HEK293 (cell line): ENCODE results near the gene NUDT3.

Source experiments
- CTCF ChIA-PET: fragments of 350-600 bp; formaldehyde crosslinking; extraction: SDS; loops from one replicate; lab custom pipeline; 2021; ENCODE audit warnings: antibody characterized with exemption; lab: Yijun Ruan, JAX
- POLR2A ChIA-PET: fragments of 300-600 bp; formaldehyde crosslinking; extraction: SDS; loops from one replicate; lab custom pipeline; 2020; ENCODE audit warnings: antibody characterized with exemption, inconsistent platforms; lab: Yijun Ruan, JAX
- H3K27ac ChIP-seq: fragments of 200-500 bp; sonication (Bioruptor generic); 2 replicates; pipeline ENCODE4 v1.5.1; 2014; ENCODE audit warnings: low read depth, low read length, control low read depth, inconsistent platforms; ENCODE audit errors: extremely low read depth
- H3K36me3 ChIP-seq, 2 experiments: fragments of 200-500 bp in 1 of 2; sonication (Bioruptor generic) in 1 of 2; 1 replicate in 1 of 2; 2 replicates in 1 of 2; pipeline ENCODE4 v1.5.1; 2014 to 2017; ENCODE audit warnings: inconsistent platforms in 2 of 2, low read length in 2 of 2; ENCODE audit not compliant: control insufficient read depth in 2 of 2, insufficient read depth in 1 of 2
- H3K4me1 ChIP-seq: fragments of 200-500 bp; sonication (Bioruptor generic); 2 replicates; pipeline ENCODE4 v1.5.1; 2014; ENCODE audit warnings: mild to moderate bottlenecking, low read length, inconsistent platforms; ENCODE audit not compliant: control insufficient read depth, insufficient read depth
- H3K4me3 ChIP-seq: 2 replicates; pipeline ENCODE4 v1.5.1; 2011; ENCODE audit warnings: low read depth, mild to moderate bottlenecking, control low read depth, low read length, moderate library complexity
- H3K9me3 ChIP-seq: fragments of 200-500 bp; sonication (Bioruptor generic); 2 replicates; pipeline ENCODE4 v1.5.1; 2014; ENCODE audit warnings: low read depth, low read length, inconsistent platforms; ENCODE audit not compliant: control insufficient read depth, insufficient read depth
- BCL11A ChIP-seq: fragments of 450-650 bp; formaldehyde crosslinking; IDR thresholded peaks from 2 replicates; pipeline ENCODE4 v1.5.1; 2016; ENCODE audit warnings: low read depth, missing biosample characterization, missing genetic modification characterization
- FEZF1 ChIP-seq: fragments of 450-650 bp; formaldehyde crosslinking; IDR thresholded peaks from 2 replicates; pipeline ENCODE4 v1.5.1; 2016; ENCODE audit warnings: missing biosample characterization, missing genetic modification characterization
- ZEB2 ChIP-seq: fragments of 450-650 bp; formaldehyde crosslinking; IDR thresholded peaks from 2 replicates; pipeline ENCODE4 v1.5.1; 2016; ENCODE audit warnings: missing biosample characterization, missing genetic modification characterization
- ZNF121 ChIP-seq: fragments of 450-650 bp; formaldehyde crosslinking; IDR thresholded peaks from 2 replicates; pipeline ENCODE4 v1.5.1; 2016; ENCODE audit warnings: missing biosample characterization, missing genetic modification characterization
- ZNF221 ChIP-seq: fragments of 450-650 bp; formaldehyde crosslinking; IDR thresholded peaks from 2 replicates; pipeline ENCODE4 v1.5.1; 2017; ENCODE audit warnings: missing biosample characterization, missing genetic modification characterization, borderline replicate concordance
- ZNF449 ChIP-seq: fragments of 450-650 bp; formaldehyde crosslinking; IDR thresholded peaks from 2 replicates; pipeline ENCODE4 v1.5.1; 2017; ENCODE audit warnings: missing biosample characterization, mild to moderate bottlenecking, missing genetic modification characterization, moderate library complexity
- ZNF580 ChIP-seq: fragments of 450-650 bp; formaldehyde crosslinking; IDR thresholded peaks from 2 replicates; pipeline ENCODE4 v1.5.1; 2016; ENCODE audit warnings: missing biosample characterization, missing genetic modification characterization
- ZNF692 ChIP-seq: fragments of 450-650 bp; formaldehyde crosslinking; IDR thresholded peaks from 2 replicates; pipeline ENCODE4 v1.5.1; 2016; ENCODE audit warnings: missing biosample characterization, missing genetic modification characterization
- ZNF792 ChIP-seq: fragments of 450-650 bp; formaldehyde crosslinking; IDR thresholded peaks from 2 replicates; pipeline ENCODE4 v1.5.1; 2016; ENCODE audit warnings: missing biosample characterization, missing genetic modification characterization
- TF ChIP-seq, protein P1 (sequence below): fragments of 450-650 bp; formaldehyde crosslinking; IDR thresholded peaks from 2 replicates; pipeline ENCODE4 v1.5.1; 2017; ENCODE audit warnings: missing biosample characterization, missing genetic modification characterization
- TF ChIP-seq, protein P2 (sequence below): fragments of 450-650 bp; formaldehyde crosslinking; conservative IDR thresholded peaks from 2 replicates; pipeline ENCODE4 v1.5.1; 2016; ENCODE audit warnings: low read depth, missing biosample characterization, missing genetic modification characterization

NUDT3 gene

DNA sequence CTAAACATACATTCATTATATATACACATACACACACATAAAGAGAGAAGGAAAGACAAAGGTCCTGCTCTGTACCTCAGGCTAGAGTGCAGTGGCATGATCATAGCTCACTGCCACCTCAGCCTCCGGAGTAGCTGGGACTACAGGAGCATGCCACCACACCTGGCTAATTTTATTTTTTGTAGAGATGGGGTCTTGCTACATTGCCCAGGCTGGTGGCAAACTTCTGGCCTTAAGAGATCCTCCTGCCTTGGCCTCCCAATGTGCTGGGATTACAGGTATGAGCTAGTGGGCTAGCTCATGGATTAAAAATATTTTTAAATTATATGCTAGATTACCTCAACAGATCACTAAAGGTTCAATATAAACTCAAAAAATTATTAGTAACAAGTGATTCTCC is 30.3 kb downstream of the NUDT3 start:
- H3K4me3 ChIP-seq = no peak overlapping the region
- POLR2A ChIA-PET = no interaction called here
- H3K27ac ChIP-seq = no peak overlapping the region
- H3K4me1 ChIP-seq = peaks cover 37% of the 10 kb centered on the region
- H3K9me3 ChIP-seq = no peaks in the 10 kb centered on the region
- H3K36me3 ChIP-seq = no peaks in the 10 kb centered on the region; a peak in 1 of 3 replicates
- TF ChIP-seq ZNF580 (tag by site-specific recombination) (no peak), ZNF121 (tag by site-specific recombination) (peak; percentile 97)
- CTCF ChIA-PET = interaction anchor here (0.6 to 1.9 kb wide), 4 partner anchors 25 to 429 kb away, joined by 3 to 12 read pairs (median 4); no protein-coding TSS in a partner anchor

DNA sequence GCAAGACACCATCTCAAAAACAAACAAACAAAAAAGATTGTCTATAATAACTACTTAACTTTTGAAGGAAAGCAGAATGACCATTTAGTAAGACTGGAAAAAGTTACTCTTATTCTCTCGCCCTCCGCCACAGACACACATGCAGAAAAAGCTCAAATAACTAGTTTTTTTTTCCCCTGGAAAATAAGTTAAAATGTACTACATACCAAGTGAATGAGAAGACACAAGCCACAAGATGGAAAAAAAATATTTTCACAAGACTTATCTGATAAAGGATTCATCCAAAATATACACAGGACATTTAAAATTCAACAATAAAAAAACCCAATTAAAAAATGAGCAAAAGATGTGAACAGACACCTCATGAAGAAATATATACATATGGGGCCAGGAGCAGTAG is 31.9 kb downstream of the NUDT3 start:
- Histone ChIP-seq H3K4me1 (peaks cover 37% of the 10 kb centered on the region), H3K9me3 (no peaks in the 10 kb centered on the region), H3K27ac (no peak overlapping the region), H3K36me3 (no peaks in the 10 kb centered on the region), H3K4me3 (no peak overlapping the region)
- ChIA-PET CTCF (interaction anchor here (0.8 to 1.9 kb wide), 3 partner anchors 26 to 95 kb away, joined by 3 to 12 read pairs (median 3); no protein-coding TSS in a partner anchor), POLR2A (interaction anchor here (0.6 kb wide), 1 partner anchor 650 kb away, joined by 3 read pairs; no protein-coding TSS in a partner anchor)
- TF ChIP-seq ZNF692 (tag by site-specific recombination) (no peak), ZEB2 (no peak), ZNF221 (tag by site-specific recombination) (no peak), BCL11A (tag by site-specific recombination) (no peak), FEZF1 (0 out of 2 replicates have a peak, but pooled peaks have one; percentile 54), ZNF449 (tag by site-specific recombination) (no peak), ZNF792 (no peak)
- TF ChIP-seq, protein P1, sequence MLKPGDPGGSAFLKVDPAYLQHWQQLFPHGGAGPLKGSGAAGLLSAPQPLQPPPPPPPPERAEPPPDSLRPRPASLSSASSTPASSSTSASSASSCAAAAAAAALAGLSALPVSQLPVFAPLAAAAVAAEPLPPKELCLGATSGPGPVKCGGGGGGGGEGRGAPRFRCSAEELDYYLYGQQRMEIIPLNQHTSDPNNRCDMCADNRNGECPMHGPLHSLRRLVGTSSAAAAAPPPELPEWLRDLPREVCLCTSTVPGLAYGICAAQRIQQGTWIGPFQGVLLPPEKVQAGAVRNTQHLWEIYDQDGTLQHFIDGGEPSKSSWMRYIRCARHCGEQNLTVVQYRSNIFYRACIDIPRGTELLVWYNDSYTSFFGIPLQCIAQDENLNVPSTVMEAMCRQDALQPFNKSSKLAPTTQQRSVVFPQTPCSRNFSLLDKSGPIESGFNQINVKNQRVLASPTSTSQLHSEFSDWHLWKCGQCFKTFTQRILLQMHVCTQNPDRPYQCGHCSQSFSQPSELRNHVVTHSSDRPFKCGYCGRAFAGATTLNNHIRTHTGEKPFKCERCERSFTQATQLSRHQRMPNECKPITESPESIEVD = peak; percentile 73
- TF ChIP-seq, protein P2, sequence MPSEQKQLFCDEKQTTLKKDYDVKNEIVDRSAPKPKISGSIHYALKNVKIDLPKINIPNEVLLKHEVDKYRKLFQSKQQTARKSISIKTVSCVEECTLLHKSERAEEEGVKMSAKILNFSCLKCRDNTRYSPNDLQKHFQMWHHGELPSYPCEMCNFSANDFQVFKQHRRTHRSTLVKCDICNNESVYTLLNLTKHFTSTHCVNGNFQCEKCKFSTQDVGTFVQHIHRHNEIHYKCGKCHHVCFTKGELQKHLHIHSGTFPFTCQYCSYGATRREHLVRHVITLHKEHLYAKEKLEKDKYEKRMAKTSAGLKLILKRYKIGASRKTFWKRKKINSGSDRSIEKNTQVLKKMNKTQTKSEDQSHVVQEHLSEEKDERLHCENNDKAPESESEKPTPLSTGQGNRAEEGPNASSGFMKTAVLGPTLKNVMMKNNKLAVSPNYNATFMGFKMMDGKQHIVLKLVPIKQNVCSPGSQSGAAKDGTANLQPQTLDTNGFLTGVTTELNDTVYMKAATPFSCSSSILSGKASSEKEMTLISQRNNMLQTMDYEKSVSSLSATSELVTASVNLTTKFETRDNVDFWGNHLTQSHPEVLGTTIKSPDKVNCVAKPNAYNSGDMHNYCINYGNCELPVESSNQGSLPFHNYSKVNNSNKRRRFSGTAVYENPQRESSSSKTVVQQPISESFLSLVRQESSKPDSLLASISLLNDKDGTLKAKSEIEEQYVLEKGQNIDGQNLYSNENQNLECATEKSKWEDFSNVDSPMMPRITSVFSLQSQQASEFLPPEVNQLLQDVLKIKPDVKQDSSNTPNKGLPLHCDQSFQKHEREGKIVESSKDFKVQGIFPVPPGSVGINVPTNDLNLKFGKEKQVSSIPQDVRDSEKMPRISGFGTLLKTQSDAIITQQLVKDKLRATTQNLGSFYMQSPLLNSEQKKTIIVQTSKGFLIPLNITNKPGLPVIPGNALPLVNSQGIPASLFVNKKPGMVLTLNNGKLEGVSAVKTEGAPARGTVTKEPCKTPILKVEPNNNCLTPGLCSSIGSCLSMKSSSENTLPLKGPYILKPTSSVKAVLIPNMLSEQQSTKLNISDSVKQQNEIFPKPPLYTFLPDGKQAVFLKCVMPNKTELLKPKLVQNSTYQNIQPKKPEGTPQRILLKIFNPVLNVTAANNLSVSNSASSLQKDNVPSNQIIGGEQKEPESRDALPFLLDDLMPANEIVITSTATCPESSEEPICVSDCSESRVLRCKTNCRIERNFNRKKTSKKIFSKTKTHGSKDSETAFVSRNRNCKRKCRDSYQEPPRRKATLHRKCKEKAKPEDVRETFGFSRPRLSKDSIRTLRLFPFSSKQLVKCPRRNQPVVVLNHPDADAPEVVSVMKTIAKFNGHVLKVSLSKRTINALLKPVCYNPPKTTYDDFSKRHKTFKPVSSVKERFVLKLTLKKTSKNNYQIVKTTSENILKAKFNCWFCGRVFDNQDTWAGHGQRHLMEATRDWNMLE = no peak
